NCI-H2227 (cell line): ENCODE results near the gene DISP1.

Experiments used
- DNase-seq: peaks from one replicate; lab custom pipeline; 2025; ENCODE audit not compliant: unreplicated experiment; lab: John Stamatoyannopoulos, UW

DISP1 gene

DNA sequence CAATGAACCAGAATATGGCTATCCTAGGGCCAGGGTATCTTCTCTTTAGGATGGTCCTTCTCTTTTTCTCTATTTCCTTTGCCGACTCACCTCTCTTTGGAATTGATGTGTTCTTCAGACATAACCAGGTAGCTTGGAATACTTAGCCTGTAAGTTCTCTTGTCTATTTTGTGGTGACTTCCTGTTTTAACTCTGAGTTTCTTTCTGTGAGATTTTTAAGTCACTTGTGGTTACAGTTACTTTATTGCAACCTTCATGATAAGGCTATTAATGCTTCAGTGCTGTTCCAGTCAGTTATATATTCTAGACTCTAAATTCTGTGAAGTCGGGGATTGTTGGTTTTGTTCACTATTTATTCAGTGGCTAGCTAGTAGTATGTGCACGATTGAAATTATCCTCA lies 46.2 kb downstream of the DISP1 start:
- DNase-seq = no peak
